BLaER1 treated with 17β-estradiol and CSF1 and Interleukin-3, amounts not matched to agents 10 nM and 100 nM (cell line): ENCODE measurements around the gene ATOH7.
A peak's percentile ranks its signal among the peaks of the same experiment; 100 is the strongest.
"Not testable (repeated sequence)": the region's sequence is repeated elsewhere in the genome, so short reads cannot be mapped to it uniquely, and the experiment has no call there.

Source experiments
- H3K27ac ChIP-seq, 11 experiments: shearing (Covaris generic); formaldehyde crosslinking; 2 replicates each; pipeline ENCODE4 v1.8.1; 2022
- H3K27me3 ChIP-seq, 11 experiments: shearing (Covaris generic); formaldehyde crosslinking; 2 replicates each; pipeline ENCODE4 v1.8.1; 2022
- H3K36me3 ChIP-seq, 11 experiments: shearing (Covaris generic); formaldehyde crosslinking; 2 replicates each; pipeline ENCODE4 v1.8.1; 2022
- H3K4me1 ChIP-seq, 10 experiments: shearing (Covaris generic); formaldehyde crosslinking; 2 replicates each; pipeline ENCODE4 v1.8.1; 2022
- H3K4me2 ChIP-seq, 11 experiments: shearing (Covaris generic); formaldehyde crosslinking; 2 replicates each; pipeline ENCODE4 v1.8.1; 2022
- H3K4me3 ChIP-seq, 10 experiments: shearing (Covaris generic); formaldehyde crosslinking; 2 replicates each; pipeline ENCODE4 v1.8.1; 2022
- H3K9ac ChIP-seq, 11 experiments: shearing (Covaris generic); formaldehyde crosslinking; 2 replicates each; pipeline ENCODE4 v1.8.1; 2022
- H3K9me3 ChIP-seq, 11 experiments: shearing (Covaris generic); formaldehyde crosslinking; replicated peaks in 1 of 11; 2 replicates each; pipeline ENCODE4 v1.8.1; 2022
- H4K20me1 ChIP-seq, 11 experiments: shearing (Covaris generic); formaldehyde crosslinking; 2 replicates each; pipeline ENCODE4 v1.8.1; 2022
- Cebpa-rat ChIP-seq, 11 experiments: shearing (Covaris generic); IDR thresholded peaks; 2 replicates each; pipeline ENCODE4 v1.8.1; 2022

ATOH7 gene

DNA sequence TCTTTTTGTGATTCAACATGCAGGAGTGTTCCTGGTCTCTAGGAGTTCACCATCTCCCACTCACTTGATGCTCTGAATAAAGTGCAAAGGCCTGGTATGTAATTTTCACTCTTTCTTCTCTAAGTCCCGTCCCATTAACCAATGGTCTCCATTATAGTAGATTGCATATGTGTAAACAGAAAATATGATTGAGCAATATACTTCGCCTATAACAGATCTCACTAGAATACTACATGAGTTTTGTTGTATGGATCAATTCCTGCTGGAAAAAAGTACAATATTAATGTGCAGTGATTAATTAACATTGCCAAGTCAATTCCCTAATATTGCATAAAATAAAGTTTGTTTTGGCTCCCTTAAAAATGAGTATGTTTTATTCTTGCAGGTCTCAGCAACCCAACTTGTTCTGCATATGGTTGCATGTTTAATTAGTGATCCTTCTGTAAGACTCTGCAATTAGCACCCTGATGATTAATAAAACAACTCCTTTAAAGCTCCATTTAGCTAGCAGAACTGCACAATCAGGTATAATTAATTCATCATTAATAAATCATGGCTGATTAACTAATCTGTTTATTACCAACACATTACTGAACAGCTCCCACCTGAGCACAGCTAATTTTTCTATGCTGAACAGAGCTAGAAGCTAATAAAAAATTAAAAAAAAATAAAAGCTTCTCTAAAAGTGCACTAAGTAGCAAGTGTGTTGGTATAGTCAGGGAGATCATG, 37.8 kb upstream of the ATOH7 start:
- H3K27me3 ChIP-seq, result no peaks in the 10 kb centered on the region
- H3K9ac ChIP-seq, result no peak overlapping the region
- no peak for TF ChIP-seq Cebpa-rat (IDR thresholded peaks at IDR 0.05)
- H3K4me3 ChIP-seq, result no peak overlapping the region
- H3K36me3 ChIP-seq, result no peaks in the 10 kb centered on the region; a peak in 2 of 22 replicates
- no peaks in the 10 kb centered on the region for H3K4me1 ChIP-seq
- H4K20me1 ChIP-seq, result no peaks in the 10 kb centered on the region
- no peak overlapping the region for H3K4me2 ChIP-seq
- peaks cover 12 to 20% (median 17%) of the 10 kb centered on the region in 11 experiments for H3K9me3 ChIP-seq
- H3K27ac ChIP-seq, result no peak overlapping the region

DNA sequence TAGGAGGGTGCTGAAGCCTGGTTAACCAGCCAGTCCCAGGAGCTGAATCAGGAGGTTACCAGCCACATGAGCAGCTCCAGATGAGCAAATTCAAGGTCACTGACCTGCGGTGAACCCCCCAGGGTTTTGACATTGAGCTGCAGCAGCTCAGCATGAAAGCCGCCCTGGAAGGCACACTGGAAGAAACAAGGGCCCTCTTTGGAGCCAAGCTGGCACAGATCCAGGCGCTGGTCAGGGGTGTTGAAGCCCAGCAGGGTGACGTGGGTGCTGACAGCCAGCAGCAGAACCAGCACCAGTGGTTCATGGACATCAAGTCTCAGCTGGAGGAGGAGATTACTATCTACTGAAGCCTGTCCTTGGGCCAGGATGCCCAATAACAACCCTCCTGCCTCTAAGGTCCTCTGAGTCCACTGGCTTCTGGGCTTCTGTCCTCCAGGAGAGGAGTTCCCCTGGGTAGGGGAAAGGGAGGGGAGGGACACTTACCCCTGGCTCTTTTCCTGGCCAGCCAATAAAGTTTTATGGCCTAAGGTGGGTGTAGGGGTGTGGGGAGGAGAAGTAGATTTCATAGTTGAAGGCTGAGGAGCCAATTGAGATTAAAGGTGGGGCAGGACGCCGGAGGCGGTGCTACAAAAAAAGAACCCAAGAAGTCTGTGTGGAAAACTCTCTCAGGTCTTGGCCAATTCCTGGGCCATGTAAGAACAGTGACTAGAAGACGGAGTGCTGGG, 29.4 kb upstream of the ATOH7 start:
- peaks cover 21 to 39% (median 32%) of the 10 kb centered on the region in 11 experiments for H3K9me3 ChIP-seq
- H3K36me3 ChIP-seq, result no peaks in the 10 kb centered on the region; a peak in 2 of 22 replicates
- no peak overlapping the region for H3K27ac ChIP-seq
- peak overlapping the region in 2 of 11 experiments; percentile 1 to 19; a peak in 1 of 22 replicates for H3K4me2 ChIP-seq
- H3K27me3 ChIP-seq, result no peaks in the 10 kb centered on the region
- H3K4me3 ChIP-seq, result no peak overlapping the region
- no peaks in the 10 kb centered on the region for H4K20me1 ChIP-seq
- no peak for TF ChIP-seq Cebpa-rat (IDR thresholded peaks at IDR 0.05)
- H3K9ac ChIP-seq, result no peak overlapping the region
- peaks cover 0 to 6% (median 0%) of the 10 kb centered on the region in 10 experiments; a peak in 3 of 20 replicates for H3K4me1 ChIP-seq

DNA sequence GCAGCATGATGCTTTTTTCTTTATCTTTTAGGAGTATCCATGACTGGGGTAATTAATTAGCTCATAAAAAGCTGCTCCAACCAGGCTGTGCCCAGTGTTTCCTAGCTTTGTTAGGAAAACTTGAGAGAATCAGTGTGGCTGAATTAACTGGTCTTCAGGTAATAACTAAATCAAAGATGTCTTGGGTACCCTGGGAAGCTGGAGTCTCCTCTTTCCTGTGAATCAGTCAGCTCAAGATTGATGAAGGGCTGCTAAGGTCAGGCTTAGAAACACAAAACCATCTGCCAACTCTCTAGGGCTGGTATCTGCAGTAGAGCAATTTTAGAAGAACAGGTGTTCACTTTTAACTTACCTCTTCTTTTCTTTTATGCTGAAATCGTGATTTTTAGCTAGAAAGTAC, 21.4 kb upstream of the ATOH7 start:
- Histone ChIP-seq H3K27ac (no peak overlapping the region), H4K20me1 (no peaks in the 10 kb centered on the region), H3K4me3 (no peak overlapping the region), H3K9me3 (no peaks in the 10 kb centered on the region), H3K9ac (no peak overlapping the region), H3K36me3 (no peaks in the 10 kb centered on the region), H3K4me1 (peaks cover 0 to 3% (median 0%) of the 10 kb centered on the region in 10 experiments; a peak in 1 of 20 replicates), H3K4me2 (no peak overlapping the region), H3K27me3 (no peaks in the 10 kb centered on the region)
- no peak for TF ChIP-seq Cebpa-rat (IDR thresholded peaks at IDR 0.05)

GRCh38 chr10:68251625-68252495, 19.9 kb upstream of the ATOH7 start:
- Histone ChIP-seq H3K27me3 (no peaks in the 10 kb centered on the region), H4K20me1 (no peaks in the 10 kb centered on the region), H3K4me2 (peak overlapping the region in 1 of 11 experiments; percentile 27; a peak in 1 of 22 replicates), H3K36me3 (no peaks in the 10 kb centered on the region), H3K9ac (no peak overlapping the region), H3K27ac (no peak overlapping the region), H3K4me1 (peaks cover 0 to 3% (median 0%) of the 10 kb centered on the region in 10 experiments; a peak in 1 of 20 replicates), H3K4me3 (no peak overlapping the region), H3K9me3 (no peaks in the 10 kb centered on the region)
- TF ChIP-seq Cebpa-rat (IDR thresholded peaks at IDR 0.05), result no peak

DNA sequence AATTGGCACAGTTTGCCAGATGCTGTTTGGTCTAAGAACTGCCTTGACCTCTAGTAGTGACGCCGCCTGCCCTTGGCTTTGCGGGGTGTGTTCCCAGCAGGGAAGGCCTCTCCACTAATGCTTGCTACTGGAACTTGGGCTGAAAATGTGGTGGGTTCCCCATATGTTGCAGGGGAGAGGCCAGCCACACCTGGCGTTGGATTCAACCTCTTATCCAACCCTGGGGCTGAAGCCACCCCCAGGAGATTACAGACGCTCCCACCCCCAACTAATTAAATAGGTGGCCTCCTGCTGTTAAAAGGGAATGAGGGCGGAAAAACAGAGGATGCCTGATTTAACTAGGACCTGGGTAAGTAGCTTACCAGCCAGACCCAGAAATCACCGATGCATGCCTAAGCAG, 19.2 kb upstream of the ATOH7 start:
- no peaks in the 10 kb centered on the region for H3K36me3 ChIP-seq
- H4K20me1 ChIP-seq, result no peaks in the 10 kb centered on the region
- peaks cover 0 to 3% (median 0%) of the 10 kb centered on the region in 10 experiments; a peak in 1 of 20 replicates for H3K4me1 ChIP-seq
- H3K4me3 ChIP-seq, result no peak overlapping the region
- no peak overlapping the region for H3K4me2 ChIP-seq
- no peak for TF ChIP-seq Cebpa-rat (IDR thresholded peaks at IDR 0.05)
- H3K27ac ChIP-seq, result no peak overlapping the region
- H3K27me3 ChIP-seq, result no peaks in the 10 kb centered on the region
- H3K9me3 ChIP-seq, result no peaks in the 10 kb centered on the region
- H3K9ac ChIP-seq, result no peak overlapping the region

DNA sequence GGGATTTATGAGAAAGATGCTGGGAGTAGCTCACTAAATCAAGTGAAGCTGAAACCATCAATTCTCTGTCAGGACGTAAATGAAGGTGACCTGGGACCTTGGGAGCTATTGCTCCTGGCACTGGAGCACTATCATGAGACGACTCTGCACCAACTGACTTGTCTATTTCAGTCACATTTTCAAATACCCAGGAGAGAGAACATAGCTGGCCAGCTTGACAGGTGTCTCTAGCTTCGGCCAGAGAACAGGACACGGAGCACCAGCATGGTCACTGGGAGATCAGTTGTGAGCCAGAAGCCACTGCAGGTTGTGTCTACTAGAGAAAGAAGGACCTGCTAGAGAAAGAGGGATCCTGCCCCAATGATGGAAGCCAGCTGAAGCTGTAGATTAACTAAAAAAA, 17.4 kb upstream of the ATOH7 start:
- Histone ChIP-seq H3K9me3 (no peaks in the 10 kb centered on the region), H3K36me3 (no peaks in the 10 kb centered on the region), H3K4me2 (no peak overlapping the region), H3K4me1 (peaks cover 0 to 3% (median 0%) of the 10 kb centered on the region in 10 experiments; a peak in 1 of 20 replicates), H3K9ac (no peak overlapping the region), H4K20me1 (no peaks in the 10 kb centered on the region), H3K27me3 (no peaks in the 10 kb centered on the region), H3K27ac (no peak overlapping the region), H3K4me3 (no peak overlapping the region)
- no peak for TF ChIP-seq Cebpa-rat (IDR thresholded peaks at IDR 0.05)

GRCh38 chr10:68247931-68248330, 16.0 kb upstream of the ATOH7 start:
- H3K9ac ChIP-seq, result no peak overlapping the region
- no peaks in the 10 kb centered on the region for H3K27me3 ChIP-seq
- H3K27ac ChIP-seq, result no peak overlapping the region
- no peak overlapping the region for H3K4me3 ChIP-seq
- H3K9me3 ChIP-seq, result no peaks in the 10 kb centered on the region
- peaks cover 0 to 3% (median 0%) of the 10 kb centered on the region in 10 experiments; a peak in 1 of 20 replicates for H3K4me1 ChIP-seq
- H3K36me3 ChIP-seq, result no peaks in the 10 kb centered on the region
- no peaks in the 10 kb centered on the region for H4K20me1 ChIP-seq
- no peak overlapping the region for H3K4me2 ChIP-seq
- TF ChIP-seq Cebpa-rat (IDR thresholded peaks at IDR 0.05), result no peak

- not testable (repeated sequence) for H3K36me3 ChIP-seq, H3K4me2 ChIP-seq, H3K9ac ChIP-seq, H3K4me3 ChIP-seq, H3K27ac ChIP-seq, H3K4me1 ChIP-seq, H4K20me1 ChIP-seq, H3K9me3 ChIP-seq, H3K27me3 ChIP-seq
Observed at GRCh38 chr10:68246397-68246796, 14.5 kb upstream of the ATOH7 start.

DNA sequence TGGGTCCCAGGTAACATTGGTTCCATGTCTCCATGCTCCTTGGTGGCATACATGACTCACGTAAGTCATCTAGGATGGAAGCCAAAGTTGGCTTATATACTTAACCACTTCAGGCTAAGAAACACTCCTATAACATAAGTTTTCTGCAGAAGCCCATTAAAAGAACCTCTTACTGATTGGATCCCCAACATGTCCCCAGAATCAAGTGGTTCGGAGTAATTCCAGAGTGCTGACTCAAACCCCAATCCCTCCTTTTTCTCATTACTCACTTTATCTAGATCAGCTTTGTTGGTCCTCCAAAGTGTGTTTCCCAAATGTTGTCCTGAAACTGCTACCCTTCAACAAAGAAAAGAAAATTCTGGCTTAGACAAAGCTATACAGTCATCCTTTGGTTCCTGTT, 10.1 kb upstream of the ATOH7 start:
- no peaks in the 10 kb centered on the region for H3K36me3 ChIP-seq
- no peaks in the 10 kb centered on the region for H3K4me1 ChIP-seq
- no peaks in the 10 kb centered on the region for H3K27me3 ChIP-seq
- no peaks in the 10 kb centered on the region for H4K20me1 ChIP-seq
- H3K4me3 ChIP-seq, result no peak overlapping the region
- H3K9me3 ChIP-seq, result no peaks in the 10 kb centered on the region
- no peak overlapping the region for H3K9ac ChIP-seq
- H3K27ac ChIP-seq, result no peak overlapping the region
- no peak overlapping the region for H3K4me2 ChIP-seq
- no peak for TF ChIP-seq Cebpa-rat (IDR thresholded peaks at IDR 0.05)
